Mucosa of rectum (tissue), 2 donors: ENCODE measurements around the gene PIR.

Source experiments
- H3K27ac ChIP-seq, 2 donors: one replicate each; pipeline ENCODE4 v1.7.0; 2013; ENCODE audit warnings: inconsistent platforms in 2 of 2, low read depth in 2 of 2, low read length in 2 of 2
- H3K27me3 ChIP-seq, 2 donors: one replicate each; pipeline ENCODE4 v1.7.0; 2013; ENCODE audit warnings: low read length in 2 of 2; ENCODE audit not compliant: control insufficient read depth in 2 of 2, insufficient read depth in 2 of 2
- H3K36me3 ChIP-seq, 2 donors: one replicate each; pipeline ENCODE4 v1.7.0; 2013; ENCODE audit warnings: low read length in 2 of 2; ENCODE audit not compliant: control insufficient read depth in 2 of 2, insufficient read depth in 2 of 2
- H3K4me1 ChIP-seq, 2 donors: one replicate each; pipeline ENCODE4 v1.7.0; 2013; ENCODE audit warnings: low read length in 2 of 2, mild to moderate bottlenecking in 1 of 2; ENCODE audit not compliant: control insufficient read depth in 2 of 2, insufficient read depth in 2 of 2
- H3K4me3 ChIP-seq, 2 donors: one replicate each; pipeline ENCODE4 v1.7.0; 2013; ENCODE audit warnings: low read length in 2 of 2
- H3K9ac ChIP-seq, 2 donors: one replicate each; pipeline ENCODE4 v1.7.0; 2013; ENCODE audit warnings: low read length in 2 of 2, low read depth in 1 of 2, mild to moderate bottlenecking in 1 of 2
- H3K9me3 ChIP-seq, 2 donors: one replicate each; pipeline ENCODE4 v1.7.0; 2013; ENCODE audit warnings: low read length in 2 of 2; ENCODE audit not compliant: control insufficient read depth in 2 of 2
- donor health status: healthy.
- donor health status: Normal muscosa, but diverticular disease.

The PIR gene

GRCh38 chrX:15404401-15405096 is 88.6 kb downstream of the PIR start:
- Histone ChIP-seq H3K4me1 (no peaks in the 10 kb centered on the region), H3K36me3 (no peaks in the 10 kb centered on the region), H3K9ac (no peak overlapping the region), H3K4me3 (no peak overlapping the region), H3K27me3 (peaks cover 0 to 8% of the 10 kb centered on the region in 2 donors), H3K9me3 (no peaks in the 10 kb centered on the region), H3K27ac (no peak overlapping the region)

DNA sequence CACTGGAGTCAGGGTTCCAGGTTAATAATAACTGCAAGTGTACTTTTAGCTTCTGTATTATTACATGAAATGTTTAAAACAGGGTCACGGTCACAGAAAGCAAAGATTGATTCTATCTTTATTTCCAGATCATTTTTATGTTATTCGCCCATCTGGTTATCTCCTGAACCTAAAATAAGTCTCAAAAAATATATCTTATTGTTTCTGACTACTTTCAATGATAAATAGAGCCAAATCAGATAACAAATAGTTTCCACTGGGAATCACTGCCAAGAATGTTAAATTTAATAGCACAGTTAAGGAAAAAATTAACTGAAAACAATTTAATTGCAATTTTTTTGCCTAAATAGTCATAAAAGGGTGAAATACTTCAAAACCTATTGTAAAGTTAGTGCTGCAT is 91.8 kb downstream of the PIR start:
- no peak overlapping the region for H3K4me3 ChIP-seq
- no peak overlapping the region for H3K27ac ChIP-seq
- H3K4me1 ChIP-seq, result no peaks in the 10 kb centered on the region

GRCh38 chrX:15399962-15400391 is 93.2 kb downstream of the PIR start:
- no peak overlapping the region for H3K27ac ChIP-seq
- H3K27me3 ChIP-seq, result peaks cover 0 to 3% of the 10 kb centered on the region in 2 donors
- H3K4me3 ChIP-seq, result no peak overlapping the region
- no peaks in the 10 kb centered on the region for H3K4me1 ChIP-seq
- no peak overlapping the region for H3K9ac ChIP-seq
- H3K9me3 ChIP-seq, result no peaks in the 10 kb centered on the region
- no peaks in the 10 kb centered on the region for H3K36me3 ChIP-seq

More for the DNA sequence above, 91.8 kb downstream of the PIR start:
- no peaks in the 10 kb centered on the region for H3K36me3 ChIP-seq
- H3K9me3 ChIP-seq, result no peaks in the 10 kb centered on the region
- no peak overlapping the region for H3K9ac ChIP-seq
- peaks cover 0 to 5% of the 10 kb centered on the region in 2 donors for H3K27me3 ChIP-seq

DNA sequence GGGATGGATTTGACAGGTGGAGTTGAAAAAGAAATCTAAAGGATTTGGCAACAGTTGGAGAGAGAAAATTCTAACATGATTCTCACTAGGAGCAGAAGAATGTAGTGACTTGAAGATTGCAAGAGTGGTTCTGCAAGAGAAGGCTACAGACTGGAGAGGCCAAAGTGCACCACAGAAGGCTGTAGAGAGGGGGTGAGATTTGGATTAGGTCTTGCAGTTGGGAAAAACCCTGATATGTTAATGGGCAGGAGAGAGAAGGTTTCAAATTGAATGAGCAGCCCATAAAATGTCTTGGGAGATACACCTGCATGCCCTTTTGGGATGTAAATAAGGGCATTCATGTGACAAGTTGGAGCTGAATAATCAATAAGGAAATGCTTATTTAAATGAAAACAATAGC is 94.3 kb downstream of the PIR start:
- Histone ChIP-seq H3K4me3 (no peak overlapping the region), H3K9ac (no peak overlapping the region)

GRCh38 chrX:15395789-15396188 is 97.3 kb downstream of the PIR start:
- no peaks in the 10 kb centered on the region for H3K9me3 ChIP-seq
- H3K27me3 ChIP-seq, result peaks cover 0 to 7% of the 10 kb centered on the region in 2 donors
- no peak overlapping the region for H3K9ac ChIP-seq
- H3K27ac ChIP-seq, result no peak overlapping the region
- no peak overlapping the region for H3K4me3 ChIP-seq
- H3K4me1 ChIP-seq, result no peaks in the 10 kb centered on the region
- no peaks in the 10 kb centered on the region for H3K36me3 ChIP-seq

More for the DNA sequence above, 94.3 kb downstream of the PIR start:
- Histone ChIP-seq H3K9me3 (no peaks in the 10 kb centered on the region), H3K27me3 (peaks cover 0 to 3% of the 10 kb centered on the region in 2 donors), H3K27ac (no peak overlapping the region), H3K36me3 (no peaks in the 10 kb centered on the region), H3K4me1 (no peaks in the 10 kb centered on the region)

GRCh38 chrX:15391850-15392249 is 101.3 kb downstream of the PIR start:
- Histone ChIP-seq H3K27me3 (peaks cover 0 to 4% of the 10 kb centered on the region in 2 donors), H3K4me1 (no peaks in the 10 kb centered on the region), H3K9ac (no peak overlapping the region), H3K36me3 (no peaks in the 10 kb centered on the region), H3K9me3 (no peaks in the 10 kb centered on the region), H3K27ac (no peak overlapping the region), H3K4me3 (no peak overlapping the region)

GRCh38 chrX:15384304-15384703 is 108.8 kb downstream of the PIR start, which contains the start of gene VEGFD:
TSS of gene VEGFD (minus strand) at chrX:15384413. CDS start at chrX:15383946, 467 bp downstream.
- Histone ChIP-seq H3K9ac (no peak within 1 kb of the TSS), H3K4me1 (no peaks in the 10 kb centered on the region), H3K36me3 (no peaks in the 10 kb centered on the region), H3K4me3 (no peak within 1 kb of the TSS), H3K27me3 (peaks cover 0 to 3% of the 10 kb centered on the region in 2 donors), H3K27ac (no peak within 1 kb of the TSS), H3K9me3 (no peaks in the 10 kb centered on the region)

- no peaks in the 10 kb centered on the region for H3K4me1 ChIP-seq
Measured at GRCh38 chrX:15382813-15383212, 110.3 kb downstream of the PIR start.

DNA sequence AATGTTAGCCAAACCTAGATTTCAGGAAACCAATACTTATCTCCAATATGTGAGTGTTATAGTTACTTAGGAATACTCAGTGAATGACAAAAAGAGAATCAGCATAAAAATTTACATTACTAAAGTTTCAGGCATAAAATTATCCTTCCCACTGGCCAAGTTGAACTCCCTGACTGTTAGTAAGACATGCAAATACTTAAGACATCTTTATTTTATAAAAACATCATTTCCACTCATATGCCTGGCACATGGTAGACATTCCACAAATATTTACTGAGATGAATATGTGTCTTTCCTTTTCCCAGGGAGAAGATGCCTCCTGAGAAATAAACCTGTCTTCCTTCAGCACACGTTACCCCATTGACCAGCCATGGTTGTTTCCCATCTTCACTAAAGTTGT is 116.2 kb downstream of the PIR start:
- Histone ChIP-seq H3K4me1 (no peaks in the 10 kb centered on the region), H3K4me3 (no peak overlapping the region), H3K9me3 (no peaks in the 10 kb centered on the region), H3K27me3 (peaks cover 0 to 4% of the 10 kb centered on the region in 2 donors), H3K36me3 (no peaks in the 10 kb centered on the region), H3K9ac (no peak overlapping the region), H3K27ac (no peak overlapping the region)

More at GRCh38 chrX:15382813-15383212, 110.3 kb downstream of the PIR start:
- Histone ChIP-seq H3K36me3 (no peaks in the 10 kb centered on the region), H3K9me3 (no peaks in the 10 kb centered on the region), H3K4me3 (no peak overlapping the region), H3K27ac (no peak overlapping the region), H3K9ac (no peak overlapping the region), H3K27me3 (peaks cover 0 to 3% of the 10 kb centered on the region in 2 donors)

GRCh38 chrX:15373976-15374375 is 119.2 kb downstream of the PIR start:
- Histone ChIP-seq H3K9ac (no peak overlapping the region), H3K36me3 (no peaks in the 10 kb centered on the region), H3K4me3 (no peak overlapping the region), H3K27me3 (peaks cover 0 to 4% of the 10 kb centered on the region in 2 donors), H3K4me1 (no peaks in the 10 kb centered on the region), H3K9me3 (no peaks in the 10 kb centered on the region), H3K27ac (no peak overlapping the region)
